Mesenchymal stem cell (in vitro differentiated cells and primary cell): ENCODE results near the gene BCAS1.

ENCODE experiments used
- DNase-seq: peaks from one replicate; pipeline ENCODE4 v3.0.0-alpha.2; 2013
- H2AFZ ChIP-seq: one replicate; pipeline ENCODE4 v1.6.1; 2013; ENCODE audit warnings: low read depth, mild to moderate bottlenecking, control low read depth, inconsistent platforms, low read length, moderate library complexity
- H2AK5ac ChIP-seq: 2 replicates; pipeline ENCODE4 v1.6.1; 2013; ENCODE audit warnings: low read length, moderate library complexity, mild to moderate bottlenecking, inconsistent platforms; ENCODE audit not compliant: severe bottlenecking
- H2BK120ac ChIP-seq: one replicate; pipeline ENCODE4 v1.6.1; 2013; ENCODE audit warnings: low read depth, mild to moderate bottlenecking, inconsistent platforms, low read length, moderate library complexity
- H2BK12ac ChIP-seq, 2 experiments: one replicate each; pipeline ENCODE4 v1.6.1; 2013; ENCODE audit warnings: inconsistent platforms in 2 of 2, low read length in 2 of 2, mild to moderate bottlenecking in 2 of 2, moderate library complexity in 2 of 2, control low read depth in 1 of 2
- H2BK15ac ChIP-seq: one replicate; pipeline ENCODE4 v1.6.1; 2013; ENCODE audit warnings: mild to moderate bottlenecking, low read depth, inconsistent platforms; ENCODE audit not compliant: poor library complexity, severe bottlenecking
- H2BK5ac ChIP-seq: 2 replicates; pipeline ENCODE4 v1.6.1; 2013; ENCODE audit warnings: low read depth, mild to moderate bottlenecking, low read length, control low read depth, inconsistent platforms; ENCODE audit not compliant: poor library complexity, severe bottlenecking
- H3K14ac ChIP-seq, 2 experiments: one replicate each; pipeline ENCODE4 v1.6.1; 2013; ENCODE audit warnings: inconsistent platforms in 2 of 2, low read length in 2 of 2, control low read depth in 1 of 2, mild to moderate bottlenecking in 1 of 2, moderate library complexity in 1 of 2
- H3K18ac ChIP-seq, 2 experiments: one replicate each; pipeline ENCODE4 v1.6.1; 2013; ENCODE audit warnings: inconsistent platforms in 2 of 2, low read length in 2 of 2, control low read depth in 1 of 2, low read depth in 1 of 2, mild to moderate bottlenecking in 1 of 2
- H3K23ac ChIP-seq, 2 experiments: one replicate each; pipeline ENCODE4 v1.6.1; 2013; ENCODE audit warnings: inconsistent platforms in 2 of 2, low read length in 2 of 2, mild to moderate bottlenecking in 2 of 2, moderate library complexity in 2 of 2, control low read depth in 1 of 2
- H3K27ac ChIP-seq: 2 replicates; pipeline ENCODE4 v1.5.1; 2013; ENCODE audit warnings: mild to moderate bottlenecking, moderate library complexity, low read length, control low read depth, inconsistent platforms; ENCODE audit not compliant: poor library complexity, severe bottlenecking
- H3K27me3 ChIP-seq, 2 experiments: 2 replicates each; pipeline versions ENCODE4 v1.6.1 to v1.7.0; 2013; ENCODE audit warnings: low read length in 2 of 2, mild to moderate bottlenecking in 2 of 2, moderate library complexity in 2 of 2, control low read depth in 1 of 2, inconsistent platforms in 1 of 2; ENCODE audit not compliant: control insufficient read depth in 1 of 2, insufficient read depth in 1 of 2
- H3K36me3 ChIP-seq, 2 experiments: 2 replicates each; pipeline versions ENCODE4 v1.6.1 to v1.7.0; 2013; ENCODE audit warnings: low read length in 2 of 2, control low read depth in 1 of 2, inconsistent platforms in 1 of 2, low read depth in 1 of 2, mild to moderate bottlenecking in 1 of 2; ENCODE audit not compliant: insufficient read depth in 2 of 2, control insufficient read depth in 1 of 2
- H3K4ac ChIP-seq, 2 experiments: one replicate each; pipeline ENCODE4 v1.6.1; 2013; ENCODE audit warnings: inconsistent platforms in 2 of 2, low read length in 2 of 2, mild to moderate bottlenecking in 2 of 2, moderate library complexity in 2 of 2, control low read depth in 1 of 2, low read depth in 1 of 2
- H3K4me1 ChIP-seq: 2 replicates; pipeline ENCODE4 v1.6.1; 2013; ENCODE audit warnings: low read depth, low read length, control low read depth; ENCODE audit not compliant: control insufficient read depth, insufficient read depth
- H3K4me2 ChIP-seq: 2 replicates; pipeline ENCODE4 v1.6.1; 2013; ENCODE audit warnings: low read length, mild to moderate bottlenecking, inconsistent platforms; ENCODE audit not compliant: poor library complexity, severe bottlenecking
- H3K4me3 ChIP-seq, 2 experiments: 2 replicates each; pipeline versions ENCODE4 v1.5.1 to v1.7.0; 2013; ENCODE audit warnings: low read length in 2 of 2, mild to moderate bottlenecking in 2 of 2, control low read depth in 1 of 2, low read depth in 1 of 2; ENCODE audit not compliant: insufficient read depth in 1 of 2
- H3K79me1 ChIP-seq: replicated peaks from 2 replicates; pipeline ENCODE4 v1.6.1; 2013; ENCODE audit warnings: mild to moderate bottlenecking, control low read depth, low read length, inconsistent platforms; ENCODE audit not compliant: poor library complexity, severe bottlenecking
- H3K9ac ChIP-seq: 2 replicates; pipeline ENCODE4 v1.7.0; 2013; ENCODE audit warnings: mild to moderate bottlenecking, low read length, moderate library complexity
- H3K9me3 ChIP-seq: 2 replicates; pipeline ENCODE4 v1.7.0; 2013; ENCODE audit warnings: mild to moderate bottlenecking, low read length; ENCODE audit not compliant: control insufficient read depth
- H4K8ac ChIP-seq: one replicate; pipeline ENCODE4 v1.6.1; 2013; ENCODE audit warnings: inconsistent platforms, mild to moderate bottlenecking, low read length, moderate library complexity
- H4K91ac ChIP-seq: one replicate; pipeline ENCODE4 v1.6.1; 2013; ENCODE audit warnings: mild to moderate bottlenecking, low read length, inconsistent platforms
- WGBS: methylation state at CpG from one replicate; pipeline ENCODE4 v1.1.7; 2013; ENCODE audit warnings: mixed read lengths; 5-methylcytosine and 5-hydroxymethylcytosine counted together

BCAS1 gene

GRCh38 chr20:54067606-54068174, 2.7 kb downstream of the BCAS1 start:
- Histone ChIP-seq H3K9me3 (no peaks in the 10 kb centered on the region), H2AK5ac (no peak overlapping the region), H3K9ac (no peak overlapping the region), H3K14ac (no peak overlapping the region), H3K23ac (no peak overlapping the region), H4K91ac (no peak overlapping the region), H3K4ac (no peak overlapping the region), H3K36me3 (no peaks in the 10 kb centered on the region), H3K4me2 (no peak overlapping the region), H3K27me3 (peaks cover 0 to 3% of the 10 kb centered on the region in 2 experiments), H3K4me1 (peaks cover 12% of the 10 kb centered on the region), H2BK120ac (no peak overlapping the region), H2BK12ac (no peak overlapping the region), H3K4me3 (no peak overlapping the region), H3K18ac (no peak overlapping the region), H4K8ac (no peak overlapping the region), H2BK15ac (no peak overlapping the region), H3K27ac (peak overlapping the region; percentile 9), H3K79me1 (no peaks in the 10 kb centered on the region), H2BK5ac (no peak overlapping the region), H2AFZ (no peak overlapping the region)
- 77% methylated on average over 5 of the region's 8 CpGs for WGBS
- no peak for DNase-seq

- no peak overlapping the region for H3K4me3 ChIP-seq
- peaks cover 12% of the 10 kb centered on the region for H3K4me1 ChIP-seq
- H2BK120ac ChIP-seq, result no peak overlapping the region
- H3K14ac ChIP-seq, result no peak overlapping the region
- H3K27me3 ChIP-seq, result peaks cover 0 to 3% of the 10 kb centered on the region in 2 experiments
- no peak overlapping the region for H2BK5ac ChIP-seq
- H3K18ac ChIP-seq, result no peak overlapping the region
- H2AFZ ChIP-seq, result no peak overlapping the region
- H3K4ac ChIP-seq, result no peak overlapping the region
- H3K4me2 ChIP-seq, result no peak overlapping the region
- no peak overlapping the region for H4K91ac ChIP-seq
- H3K79me1 ChIP-seq, result no peaks in the 10 kb centered on the region
- no peak overlapping the region for H4K8ac ChIP-seq
- no peak overlapping the region for H3K27ac ChIP-seq
- DNase-seq, result no peak
- no peak overlapping the region for H3K9ac ChIP-seq
- H3K23ac ChIP-seq, result no peak overlapping the region
- WGBS, result 80% methylated on average over 7 of the region's 7 CpGs
- no peaks in the 10 kb centered on the region for H3K36me3 ChIP-seq
- H3K9me3 ChIP-seq, result no peaks in the 10 kb centered on the region
- no peak overlapping the region for H2AK5ac ChIP-seq
- H2BK15ac ChIP-seq, result no peak overlapping the region
- H2BK12ac ChIP-seq, result no peak overlapping the region
Measured at GRCh38 chr20:54065601-54066038, 4.8 kb downstream of the BCAS1 start.

- Histone ChIP-seq H4K91ac (no peak overlapping the region), H3K18ac (no peak overlapping the region), H2BK12ac (no peak overlapping the region), H3K4me1 (peaks cover 9% of the 10 kb centered on the region), H4K8ac (no peak overlapping the region), H3K79me1 (no peaks in the 10 kb centered on the region), H2AK5ac (no peak overlapping the region), H3K4me3 (no peak overlapping the region), H3K4me2 (no peak overlapping the region), H3K27me3 (no peaks in the 10 kb centered on the region), H2AFZ (no peak overlapping the region), H3K9ac (no peak overlapping the region), H3K4ac (no peak overlapping the region), H2BK5ac (no peak overlapping the region), H3K36me3 (no peaks in the 10 kb centered on the region), H3K27ac (no peak overlapping the region), H3K14ac (no peak overlapping the region), H2BK120ac (no peak overlapping the region), H2BK15ac (no peak overlapping the region), H3K9me3 (no peaks in the 10 kb centered on the region), H3K23ac (no peak overlapping the region)
- 89% methylated on average over 5 of the region's 7 CpGs for WGBS
- DNase-seq, result no peak
Measured at GRCh38 chr20:54064939-54065338, 5.5 kb downstream of the BCAS1 start.

GRCh38 chr20:54063992-54064676, 6.3 kb downstream of the BCAS1 start:
- no peak overlapping the region for H3K18ac ChIP-seq
- no peak overlapping the region for H3K14ac ChIP-seq
- H2BK120ac ChIP-seq, result no peak overlapping the region
- no peaks in the 10 kb centered on the region for H3K9me3 ChIP-seq
- no peak overlapping the region for H2BK15ac ChIP-seq
- no peak for DNase-seq
- H3K4ac ChIP-seq, result no peak overlapping the region
- H2AFZ ChIP-seq, result no peak overlapping the region
- no peak overlapping the region for H4K91ac ChIP-seq
- H3K9ac ChIP-seq, result no peak overlapping the region
- H2BK5ac ChIP-seq, result no peak overlapping the region
- no peaks in the 10 kb centered on the region for H3K27me3 ChIP-seq
- no peaks in the 10 kb centered on the region for H3K79me1 ChIP-seq
- H3K4me3 ChIP-seq, result no peak overlapping the region
- no peak overlapping the region for H3K23ac ChIP-seq
- no peak overlapping the region for H2BK12ac ChIP-seq
- no peak overlapping the region for H4K8ac ChIP-seq
- peaks cover 9% of the 10 kb centered on the region for H3K4me1 ChIP-seq
- no peak overlapping the region for H3K27ac ChIP-seq
- 87% methylated on average over 11 of the region's 11 CpGs for WGBS
- no peaks in the 10 kb centered on the region for H3K36me3 ChIP-seq
- no peak overlapping the region for H3K4me2 ChIP-seq
- H2AK5ac ChIP-seq, result peak overlapping the region; percentile 20
